HFFc6 (cell line): Measurements from ENCODE around the gene TBX5. TPM values are rescaled to one million over a fixed set of nuclear protein-coding genes. Genes with fewer than 3 reads are reported as not detected.

Experiments
- DNase-seq: peaks from one replicate; pipeline ENCODE4 v3.0.0-alpha.2; 2018
- H3K27ac Mint-ChIP-seq: 2 replicates; pipeline ENCODE4 v1.8.0; 2020; ENCODE audit warnings: mild to moderate bottlenecking, mixed read lengths
- H3K27me3 Mint-ChIP-seq: 2 replicates; pipeline ENCODE4 v1.8.0; 2021; ENCODE audit warnings: mild to moderate bottlenecking, moderate library complexity, mixed read lengths; ENCODE audit not compliant: insufficient read depth
- H3K36me3 Mint-ChIP-seq: 2 replicates; pipeline ENCODE4 v1.8.0; 2021; ENCODE audit warnings: low read depth, mixed read lengths
- H3K4me1 Mint-ChIP-seq: 2 replicates; pipeline ENCODE4 v1.8.0; 2020; ENCODE audit warnings: low read depth, mixed read lengths
- H3K4me3 Mint-ChIP-seq: 2 replicates; pipeline ENCODE4 v1.8.0; 2020; ENCODE audit warnings: mild to moderate bottlenecking, moderate library complexity, mixed read lengths
- H3K9me3 Mint-ChIP-seq: 2 replicates; pipeline ENCODE4 v1.8.0; 2020; ENCODE audit warnings: mild to moderate bottlenecking, mixed read lengths
- CTCF ChIP-seq: fragments of 200-600 bp; sonication (generic); IDR thresholded peaks from 2 replicates; pipeline ENCODE4 v1.5.0; 2021; ENCODE audit warnings: antibody characterized with exemption, mild to moderate bottlenecking
- total RNA-seq, 6 experiments: library from RNA; stranded (reverse); fragmentation: NEBNext Ultra II Directional; extraction: Animal tissue kit (Norgen Biotek cat#: 25700); gene quantifications; 2 replicates in 1 of 6; 3 replicates in 5 of 6; pipeline ENCODE4 v1.2.3, GENCODE V29; 2021

Gene TBX5
- total RNA-seq, 6 experiments from 2014 or later, result 20.7 to 27.8 (median 24.3) TPM

- no peaks in the 10 kb centered on the region for H3K36me3 Mint-ChIP-seq
- H3K4me1 Mint-ChIP-seq, result peaks cover 66% of the 10 kb centered on the region
- no peaks in the 10 kb centered on the region for H3K9me3 Mint-ChIP-seq
- H3K27me3 Mint-ChIP-seq, result no peaks in the 10 kb centered on the region
- no peak overlapping the region for H3K27ac Mint-ChIP-seq
- no peak overlapping the region for H3K4me3 Mint-ChIP-seq
- no peak for TF ChIP-seq CTCF
- no peak for DNase-seq
Measured at GRCh38 chr12:114344303-114344663, 61.7 kb downstream of the TBX5 start.

- Mint-ChIP-seq H3K4me1 (peaks cover 72% of the 10 kb centered on the region), H3K9me3 (no peaks in the 10 kb centered on the region), H3K27ac (no peak overlapping the region; the same call in 1 of the 2 replicates), H3K4me3 (no peak overlapping the region), H3K36me3 (no peaks in the 10 kb centered on the region), H3K27me3 (no peaks in the 10 kb centered on the region)
- DNase-seq, result no peak
- no peak for TF ChIP-seq CTCF
Measured at GRCh38 chr12:114343585-114344302, 62.2 kb downstream of the TBX5 start.

- Mint-ChIP-seq H3K27me3 (peaks cover 3% of the 10 kb centered on the region; the same call in 1 of the 2 replicates), H3K9me3 (no peaks in the 10 kb centered on the region), H3K4me3 (peak overlapping the region; percentile 14; the same call in 1 of the 2 replicates), H3K36me3 (no peaks in the 10 kb centered on the region; the same call in 1 of the 2 replicates), H3K4me1 (peaks cover 77% of the 10 kb centered on the region), H3K27ac (peak overlapping the region; percentile 54; the same call in 1 of the 2 replicates)
- no peak for TF ChIP-seq CTCF
- peak; percentile 31 for DNase-seq
Measured at GRCh38 chr12:114342656-114343055, 63.3 kb downstream of the TBX5 start.

GRCh38 chr12:114341635-114342034, 64.3 kb downstream of the TBX5 start:
- Mint-ChIP-seq H3K27me3 (peaks cover 3% of the 10 kb centered on the region; the same call in 1 of the 2 replicates), H3K9me3 (no peaks in the 10 kb centered on the region)
- DNase-seq, result no peak

GRCh38 chr12:114340231-114340630, 65.7 kb downstream of the TBX5 start:
- peaks cover 67% of the 10 kb centered on the region for H3K4me1 Mint-ChIP-seq
- H3K4me3 Mint-ChIP-seq, result no peak overlapping the region
- peak overlapping the region; percentile 39; the same call in 1 of the 2 replicates for H3K27ac Mint-ChIP-seq
- peaks cover 5% of the 10 kb centered on the region for H3K27me3 Mint-ChIP-seq
- H3K36me3 Mint-ChIP-seq, result no peaks in the 10 kb centered on the region; the same call in 1 of the 2 replicates
- H3K9me3 Mint-ChIP-seq, result no peaks in the 10 kb centered on the region
- TF ChIP-seq CTCF, result no peak
- DNase-seq, result peak; percentile 22

More at GRCh38 chr12:114341635-114342034, 64.3 kb downstream of the TBX5 start:
- no peak for TF ChIP-seq CTCF
- H3K4me3 Mint-ChIP-seq, result no peak overlapping the region
- H3K36me3 Mint-ChIP-seq, result no peaks in the 10 kb centered on the region; the same call in 1 of the 2 replicates
- peaks cover 68% of the 10 kb centered on the region for H3K4me1 Mint-ChIP-seq
- H3K27ac Mint-ChIP-seq, result no peak overlapping the region
